ENCODE results near the gene C14orf180. TPM values are rescaled to one million over a fixed set of nuclear protein-coding genes. Genes with fewer than 3 reads are reported as not detected.

Gene C14orf180
- total and polyA plus RNA-seq, 3 donors from 2014 or later: 0.16 to 0.86 TPM; not detected in 1

- Histone ChIP-seq H3K27ac (no peak overlapping the region), H3K9me3 (no peaks in the 10 kb centered on the region), H3K27me3 (no peaks in the 10 kb centered on the region), H3K4me1 (no peaks in the 10 kb centered on the region), H3K4me3 (no peak overlapping the region), H3K36me3 (ENCODE audit: low read depth, missing control alignments) (no peaks in the 10 kb centered on the region)
- TF ChIP-seq CTCF (IDR thresholded peaks at IDR 0.05) (no peak), POLR2A (IDR thresholded peaks at IDR 0.05) (no peak)
- intact Hi-C loops (cut with DNase I; ENCODE audit: low total_unique reads): no loop called here
- WGBS, 2 donors: 90 to 93% methylated on average over 9 to 14 of the region's 14 CpGs
- no peak for DNase-seq
Observed at GRCh38 chr14:104595116-104595675, 15.6 kb downstream of the C14orf180 start.

- H3K27ac ChIP-seq: no peak overlapping the region
- H3K9me3 ChIP-seq: no peaks in the 10 kb centered on the region
- WGBS, 2 donors: 82 to 93% methylated on average over 3 to 6 of the region's 6 CpGs
- no peak overlapping the region for H3K4me3 ChIP-seq
- TF ChIP-seq POLR2A (IDR thresholded peaks at IDR 0.05): no peak
- TF ChIP-seq CTCF (IDR thresholded peaks at IDR 0.05): no peak
- H3K36me3 ChIP-seq (ENCODE audit: low read depth, missing control alignments): no peaks in the 10 kb centered on the region
- intact Hi-C loops (cut with DNase I; ENCODE audit: low total_unique reads): no loop called here
- H3K4me1 ChIP-seq: no peaks in the 10 kb centered on the region
- H3K27me3 ChIP-seq: no peaks in the 10 kb centered on the region
- DNase-seq: no peak
Observed at GRCh38 chr14:104595911-104596450, 16.4 kb downstream of the C14orf180 start.

GRCh38 chr14:104596451-104596918 is 16.9 kb downstream of the C14orf180 start:
- WGBS, 2 donors: 94 to 96% methylated on average over 6 to 11 of the region's 11 CpGs
- H3K9me3 ChIP-seq: no peaks in the 10 kb centered on the region
- intact Hi-C loops (cut with DNase I; ENCODE audit: low total_unique reads): no loop called here
- H3K27ac ChIP-seq: no peak overlapping the region
- H3K4me3 ChIP-seq: no peak overlapping the region
- no peak for TF ChIP-seq CTCF (IDR thresholded peaks at IDR 0.05)
- TF ChIP-seq POLR2A (IDR thresholded peaks at IDR 0.05): no peak
- no peaks in the 10 kb centered on the region for H3K4me1 ChIP-seq
- H3K27me3 ChIP-seq: no peaks in the 10 kb centered on the region
- no peaks in the 10 kb centered on the region for H3K36me3 ChIP-seq (ENCODE audit: low read depth, missing control alignments)
- DNase-seq: no peak

DNA sequence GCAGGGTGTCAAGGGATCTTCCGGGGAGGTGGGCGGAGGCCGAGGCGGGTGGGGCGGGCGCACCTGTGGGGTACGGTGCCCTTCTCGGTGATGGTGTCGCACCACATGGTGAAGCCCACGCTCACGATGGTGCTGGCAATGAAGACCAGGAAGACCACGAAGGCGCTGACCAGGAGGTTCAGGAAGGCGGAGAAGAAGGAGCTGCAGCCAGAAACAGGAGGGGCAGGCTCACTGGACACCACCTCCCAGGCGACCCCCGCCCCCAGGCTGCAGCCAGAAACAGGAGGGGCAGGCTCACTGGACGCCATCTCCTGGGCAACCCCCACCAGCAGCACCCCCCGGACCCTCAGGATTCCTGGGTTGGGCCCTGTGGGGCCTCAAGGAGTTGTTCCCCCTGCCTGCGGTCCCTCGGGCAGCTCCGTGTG is 17.4 kb downstream of the C14orf180 start:
- H3K36me3 ChIP-seq (ENCODE audit: low read depth, missing control alignments): no peaks in the 10 kb centered on the region
- no peak for TF ChIP-seq CTCF (IDR thresholded peaks at IDR 0.05)
- TF ChIP-seq POLR2A (IDR thresholded peaks at IDR 0.05): no peak
- H3K4me3 ChIP-seq: no peak overlapping the region
- H3K27me3 ChIP-seq: no peaks in the 10 kb centered on the region
- WGBS, 2 donors: 95 to 96% methylated on average over 5 to 21 of the region's 21 CpGs
- no peaks in the 10 kb centered on the region for H3K9me3 ChIP-seq
- intact Hi-C loops (cut with DNase I; ENCODE audit: low total_unique reads): no loop called here
- H3K27ac ChIP-seq: no peak overlapping the region
- H3K4me1 ChIP-seq: no peaks in the 10 kb centered on the region
- DNase-seq: no peak

DNA sequence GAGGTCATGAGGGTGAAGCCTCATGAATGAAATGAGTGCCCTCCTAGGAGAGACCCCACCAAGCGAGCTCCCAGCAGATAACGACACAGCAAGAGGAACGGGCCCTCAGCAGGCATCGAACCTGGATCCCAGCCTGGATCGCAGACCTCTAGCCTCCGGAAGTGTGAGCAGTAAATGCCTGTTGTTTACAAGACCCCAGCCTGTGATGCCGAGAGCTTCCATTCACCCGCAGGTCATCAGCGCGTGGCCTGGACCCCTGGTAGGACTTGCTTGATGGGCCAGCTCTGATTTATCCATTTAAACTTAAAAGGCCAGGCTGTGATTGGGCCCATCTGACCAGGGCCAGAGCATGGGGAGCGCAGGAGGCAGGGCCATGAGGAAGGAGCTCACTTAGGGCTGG is 18.0 kb downstream of the C14orf180 start:
- no peaks in the 10 kb centered on the region for H3K4me1 ChIP-seq
- WGBS, 2 donors: 91 to 93% methylated on average over 8 to 11 of the region's 11 CpGs
- no peak overlapping the region for H3K27ac ChIP-seq
- no peaks in the 10 kb centered on the region for H3K27me3 ChIP-seq
- intact Hi-C loops (cut with DNase I; ENCODE audit: low total_unique reads): no loop called here
- TF ChIP-seq POLR2A (IDR thresholded peaks at IDR 0.05) (no peak), CTCF (IDR thresholded peaks at IDR 0.05) (no peak)
- DNase-seq: no peak
- no peaks in the 10 kb centered on the region for H3K9me3 ChIP-seq
- no peak overlapping the region for H3K4me3 ChIP-seq
- H3K36me3 ChIP-seq (ENCODE audit: low read depth, missing control alignments): no peaks in the 10 kb centered on the region
